Activated naive CD8-positive, alpha-beta T cell treated with anti-CD3 and anti-CD28 coated beads for 36 hours (primary cell): ENCODE data around the gene MCC. TPM values are rescaled to one million over a fixed set of nuclear protein-coding genes. Genes with fewer than 3 reads are reported as not detected.

Experiments
- DNase-seq: peaks from one replicate; pipeline ENCODE4 v3.0.0; 2021
- H3K27ac Mint-ChIP-seq: one replicate; pipeline ENCODE4 v1.8.0; 2022; ENCODE audit warnings: mild to moderate bottlenecking, moderate library complexity, mixed read lengths
- H3K27me3 Mint-ChIP-seq: one replicate; pipeline ENCODE4 v1.8.0; 2022; ENCODE audit warnings: mild to moderate bottlenecking, mixed read lengths
- H3K36me3 Mint-ChIP-seq: one replicate; pipeline ENCODE4 v1.8.0; 2021; ENCODE audit warnings: mild to moderate bottlenecking, mixed read lengths
- H3K4me1 Mint-ChIP-seq: one replicate; pipeline ENCODE4 v1.8.0; 2021; ENCODE audit warnings: mixed read lengths
- H3K4me3 Mint-ChIP-seq: one replicate; pipeline ENCODE4 v1.8.0; 2022; ENCODE audit warnings: mild to moderate bottlenecking, moderate library complexity, mixed read lengths
- H3K9me3 Mint-ChIP-seq: one replicate; pipeline ENCODE4 v1.8.0; 2022; ENCODE audit warnings: mixed read lengths
- total RNA-seq, 2 experiments: library from RNA; stranded (reverse); gene quantifications; one replicate each; pipeline ENCODE4 v1.2.3, GENCODE V29; 2021

MCC gene
- total RNA-seq, 2 experiments from 2014 or later, result 2.4 to 2.9 TPM

- Mint-ChIP-seq H3K9me3 (no peaks in the 10 kb centered on the region), H3K4me3 (no peak overlapping the region), H3K4me1 (peaks cover 9% of the 10 kb centered on the region), H3K27ac (no peak overlapping the region), H3K27me3 (no peaks in the 10 kb centered on the region), H3K36me3 (no peaks in the 10 kb centered on the region)
- DNase-seq, result no peak
Observed at GRCh38 chr5:113276493-113276892, 211.8 kb downstream of the MCC start.

GRCh38 chr5:113276001-113276400 lies 212.3 kb downstream of the MCC start:
- no peaks in the 10 kb centered on the region for H3K9me3 Mint-ChIP-seq
- no peaks in the 10 kb centered on the region for H3K27me3 Mint-ChIP-seq
- no peaks in the 10 kb centered on the region for H3K36me3 Mint-ChIP-seq
- DNase-seq, result no peak
- no peak overlapping the region for H3K4me3 Mint-ChIP-seq
- H3K4me1 Mint-ChIP-seq, result peaks cover 9% of the 10 kb centered on the region
- no peak overlapping the region for H3K27ac Mint-ChIP-seq

- Mint-ChIP-seq H3K36me3 (no peaks in the 10 kb centered on the region), H3K27ac (no peak overlapping the region), H3K4me3 (no peak overlapping the region), H3K9me3 (no peaks in the 10 kb centered on the region), H3K27me3 (no peaks in the 10 kb centered on the region), H3K4me1 (peaks cover 9% of the 10 kb centered on the region)
- no peak for DNase-seq
Observed at GRCh38 chr5:113274836-113275414, 213.3 kb downstream of the MCC start.

- Mint-ChIP-seq H3K9me3 (no peaks in the 10 kb centered on the region), H3K36me3 (no peaks in the 10 kb centered on the region), H3K4me1 (peaks cover 11% of the 10 kb centered on the region), H3K27me3 (no peaks in the 10 kb centered on the region), H3K4me3 (no peak overlapping the region), H3K27ac (no peak overlapping the region)
- no peak for DNase-seq
Observed at GRCh38 chr5:113273948-113274347, 214.3 kb downstream of the MCC start.

GRCh38 chr5:113271745-113272454 lies 216.4 kb downstream of the MCC start:
- Mint-ChIP-seq H3K9me3 (no peaks in the 10 kb centered on the region), H3K4me1 (peaks cover 9% of the 10 kb centered on the region), H3K4me3 (no peak overlapping the region), H3K27me3 (no peaks in the 10 kb centered on the region), H3K36me3 (no peaks in the 10 kb centered on the region), H3K27ac (no peak overlapping the region)
- no peak for DNase-seq

- Mint-ChIP-seq H3K4me1 (peaks cover 9% of the 10 kb centered on the region), H3K4me3 (no peak overlapping the region), H3K36me3 (no peaks in the 10 kb centered on the region), H3K27me3 (no peaks in the 10 kb centered on the region), H3K27ac (no peak overlapping the region), H3K9me3 (no peaks in the 10 kb centered on the region)
- no peak for DNase-seq
Observed at GRCh38 chr5:113271015-113271414, 217.2 kb downstream of the MCC start.

GRCh38 chr5:113270086-113270485 lies 218.2 kb downstream of the MCC start:
- Mint-ChIP-seq H3K4me1 (peaks cover 9% of the 10 kb centered on the region), H3K9me3 (no peaks in the 10 kb centered on the region), H3K36me3 (no peaks in the 10 kb centered on the region), H3K27ac (no peak overlapping the region), H3K4me3 (no peak overlapping the region), H3K27me3 (no peaks in the 10 kb centered on the region)
- no peak for DNase-seq

- H3K36me3 Mint-ChIP-seq, result no peaks in the 10 kb centered on the region
- no peak overlapping the region for H3K27ac Mint-ChIP-seq
- no peak overlapping the region for H3K4me3 Mint-ChIP-seq
Observed at GRCh38 chr5:113269023-113269997, 218.9 kb downstream of the MCC start.

GRCh38 chr5:113268232-113268631 lies 220.0 kb downstream of the MCC start:
- no peak for DNase-seq
- Mint-ChIP-seq H3K4me3 (no peak overlapping the region), H3K4me1 (peaks cover 4% of the 10 kb centered on the region), H3K27ac (no peak overlapping the region), H3K9me3 (no peaks in the 10 kb centered on the region), H3K27me3 (peaks cover 6% of the 10 kb centered on the region), H3K36me3 (no peaks in the 10 kb centered on the region)

More at GRCh38 chr5:113269023-113269997, 218.9 kb downstream of the MCC start:
- Mint-ChIP-seq H3K27me3 (no peaks in the 10 kb centered on the region), H3K9me3 (no peaks in the 10 kb centered on the region), H3K4me1 (peaks cover 9% of the 10 kb centered on the region)
- DNase-seq, result no peak

GRCh38 chr5:113267361-113267900 lies 220.8 kb downstream of the MCC start:
- Mint-ChIP-seq H3K4me1 (peaks cover 4% of the 10 kb centered on the region), H3K27ac (no peak overlapping the region), H3K9me3 (no peaks in the 10 kb centered on the region), H3K4me3 (no peak overlapping the region), H3K27me3 (peaks cover 6% of the 10 kb centered on the region), H3K36me3 (no peaks in the 10 kb centered on the region)
- no peak for DNase-seq

GRCh38 chr5:113266913-113267227 lies 221.4 kb downstream of the MCC start:
- Mint-ChIP-seq H3K27me3 (peaks cover 6% of the 10 kb centered on the region), H3K27ac (no peak overlapping the region)

GRCh38 chr5:113266227-113266912 lies 221.9 kb downstream of the MCC start:
- Mint-ChIP-seq H3K4me1 (peaks cover 4% of the 10 kb centered on the region), H3K27ac (no peak overlapping the region), H3K27me3 (peaks cover 6% of the 10 kb centered on the region), H3K4me3 (no peak overlapping the region), H3K9me3 (no peaks in the 10 kb centered on the region), H3K36me3 (no peaks in the 10 kb centered on the region)
- DNase-seq, result no peak

More at GRCh38 chr5:113266913-113267227, 221.4 kb downstream of the MCC start:
- Mint-ChIP-seq H3K36me3 (no peaks in the 10 kb centered on the region), H3K4me1 (peaks cover 4% of the 10 kb centered on the region), H3K9me3 (no peaks in the 10 kb centered on the region), H3K4me3 (no peak overlapping the region)
- DNase-seq, result no peak

- H3K27ac Mint-ChIP-seq, result no peak overlapping the region
- peaks cover 6% of the 10 kb centered on the region for H3K27me3 Mint-ChIP-seq
- H3K4me3 Mint-ChIP-seq, result no peak overlapping the region
- no peaks in the 10 kb centered on the region for H3K9me3 Mint-ChIP-seq
- no peaks in the 10 kb centered on the region for H3K36me3 Mint-ChIP-seq
- no peak for DNase-seq
- peaks cover 4% of the 10 kb centered on the region for H3K4me1 Mint-ChIP-seq
Observed at GRCh38 chr5:113265190-113265589, 223.1 kb downstream of the MCC start.

GRCh38 chr5:113264046-113264445 lies 224.2 kb downstream of the MCC start:
- Mint-ChIP-seq H3K9me3 (no peaks in the 10 kb centered on the region), H3K4me3 (no peak overlapping the region), H3K27ac (no peak overlapping the region), H3K27me3 (peaks cover 6% of the 10 kb centered on the region), H3K36me3 (no peaks in the 10 kb centered on the region), H3K4me1 (no peaks in the 10 kb centered on the region)
- no peak for DNase-seq

GRCh38 chr5:113263545-113263944 lies 224.7 kb downstream of the MCC start:
- Mint-ChIP-seq H3K4me1 (no peaks in the 10 kb centered on the region), H3K4me3 (no peak overlapping the region), H3K9me3 (no peaks in the 10 kb centered on the region), H3K27me3 (peaks cover 6% of the 10 kb centered on the region), H3K27ac (no peak overlapping the region), H3K36me3 (no peaks in the 10 kb centered on the region)
- no peak for DNase-seq
